ENCODE measurements around the gene LHFPL2. TPM values are rescaled to one million over a fixed set of nuclear protein-coding genes. Genes with fewer than 3 reads are reported as not detected.

Gene LHFPL2
- total and polyA plus RNA-seq, 2 experiments from 2014 or later = 96.6 to 126 TPM

DNA sequence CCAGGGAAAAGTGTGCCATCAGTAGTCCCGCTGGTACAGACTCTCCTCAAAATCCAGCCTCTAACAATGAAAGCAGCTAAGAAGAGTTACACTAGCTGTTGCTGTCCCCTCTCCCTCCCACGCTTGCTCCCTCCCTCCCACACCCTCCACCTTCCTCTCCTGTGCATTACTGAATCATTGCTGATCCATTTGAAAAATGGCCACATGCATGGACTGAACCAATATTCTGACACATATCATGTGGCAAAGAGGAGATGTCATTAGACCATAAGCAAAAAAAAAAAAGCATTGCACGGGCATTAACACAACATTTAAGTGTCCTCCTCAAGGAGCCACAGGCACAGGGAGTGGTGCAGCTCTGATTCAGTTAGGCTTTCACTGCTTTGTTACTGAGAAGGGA is 37.9 kb downstream of the LHFPL2 start:
- Histone ChIP-seq H3K36me3 (peaks cover 32% of the 10 kb centered on the region), H3K27me3 (no peaks in the 10 kb centered on the region), H3K27ac (peak overlapping the region; percentile 81)

DNA sequence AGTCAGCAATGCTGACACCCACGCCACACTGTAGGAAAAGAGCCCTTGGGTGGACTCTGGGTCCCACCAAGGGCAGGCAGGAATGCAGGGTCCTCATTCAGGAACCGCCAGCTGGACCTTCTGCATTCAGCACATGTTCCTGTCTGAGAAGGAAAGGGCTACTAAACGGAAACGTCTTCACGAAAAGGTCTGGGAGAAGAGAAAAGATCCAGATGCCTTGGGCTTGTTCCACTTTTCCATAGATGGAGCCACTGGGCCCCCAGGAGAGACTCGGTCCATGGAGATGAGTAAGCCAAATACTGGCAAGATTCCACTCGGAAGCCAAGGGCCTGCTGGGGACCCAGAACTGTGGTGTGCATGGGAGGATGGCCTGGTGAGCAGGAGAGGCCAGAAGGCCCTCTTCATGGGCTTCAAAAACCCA is 38.4 kb downstream of the LHFPL2 start:
- no peaks in the 10 kb centered on the region for H3K27me3 ChIP-seq
- H3K4me1 ChIP-seq (ENCODE audit: low read depth) = peaks cover 57% of the 10 kb centered on the region
- no peaks in the 10 kb centered on the region for H3K9me3 ChIP-seq (ENCODE audit: low read depth)
- H3K4me3 ChIP-seq = no peak overlapping the region
- peak overlapping the region; percentile 81 for H3K27ac ChIP-seq
- H3K36me3 ChIP-seq = peaks cover 32% of the 10 kb centered on the region
- peak in 1 of 2 donors; percentile 90 for DNase-seq (ENCODE audit: low read depth in 1 of 2, low spot score in 1 of 2)
- TF ChIP-seq, protein P1, sequence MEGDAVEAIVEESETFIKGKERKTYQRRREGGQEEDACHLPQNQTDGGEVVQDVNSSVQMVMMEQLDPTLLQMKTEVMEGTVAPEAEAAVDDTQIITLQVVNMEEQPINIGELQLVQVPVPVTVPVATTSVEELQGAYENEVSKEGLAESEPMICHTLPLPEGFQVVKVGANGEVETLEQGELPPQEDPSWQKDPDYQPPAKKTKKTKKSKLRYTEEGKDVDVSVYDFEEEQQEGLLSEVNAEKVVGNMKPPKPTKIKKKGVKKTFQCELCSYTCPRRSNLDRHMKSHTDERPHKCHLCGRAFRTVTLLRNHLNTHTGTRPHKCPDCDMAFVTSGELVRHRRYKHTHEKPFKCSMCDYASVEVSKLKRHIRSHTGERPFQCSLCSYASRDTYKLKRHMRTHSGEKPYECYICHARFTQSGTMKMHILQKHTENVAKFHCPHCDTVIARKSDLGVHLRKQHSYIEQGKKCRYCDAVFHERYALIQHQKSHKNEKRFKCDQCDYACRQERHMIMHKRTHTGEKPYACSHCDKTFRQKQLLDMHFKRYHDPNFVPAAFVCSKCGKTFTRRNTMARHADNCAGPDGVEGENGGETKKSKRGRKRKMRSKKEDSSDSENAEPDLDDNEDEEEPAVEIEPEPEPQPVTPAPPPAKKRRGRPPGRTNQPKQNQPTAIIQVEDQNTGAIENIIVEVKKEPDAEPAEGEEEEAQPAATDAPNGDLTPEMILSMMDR (IDR thresholded peaks at IDR 0.05; ENCODE audit: low read depth, low read length) = peak; percentile 26

More for the DNA sequence above, 37.9 kb downstream of the LHFPL2 start:
- Histone ChIP-seq H3K4me3 (no peak overlapping the region), H3K9me3 (ENCODE audit: low read depth) (no peaks in the 10 kb centered on the region), H3K4me1 (ENCODE audit: low read depth) (peaks cover 58% of the 10 kb centered on the region)
- TF ChIP-seq, protein P1 (IDR thresholded peaks at IDR 0.05; ENCODE audit: low read depth, low read length) = no peak
- DNase-seq (ENCODE audit: low read depth in 1 of 2, low spot score in 1 of 2) = no peak

DNA sequence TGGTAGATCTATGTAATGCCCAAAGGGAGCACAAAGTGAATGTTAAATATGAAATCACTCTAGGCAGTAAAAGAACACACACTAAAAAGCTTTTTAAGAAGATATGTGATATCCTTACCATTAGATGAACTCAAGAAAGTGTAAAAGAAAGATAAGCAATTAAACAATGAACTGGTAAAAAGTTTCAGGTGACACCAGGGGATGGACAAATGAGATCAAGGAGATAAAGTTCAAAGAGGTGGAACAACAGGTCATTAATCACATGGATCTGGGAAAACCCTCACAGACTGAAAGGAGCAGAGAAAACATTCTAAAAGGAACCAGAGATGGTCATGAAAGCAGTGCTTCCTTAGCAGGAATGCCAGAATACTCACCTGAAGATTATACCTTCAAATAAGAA is 40.7 kb downstream of the LHFPL2 start:
- H3K36me3 ChIP-seq = peaks cover 24% of the 10 kb centered on the region
- TF ChIP-seq, protein P1 (IDR thresholded peaks at IDR 0.05; ENCODE audit: low read depth, low read length) = no peak
- DNase-seq (ENCODE audit: low read depth in 1 of 2, low spot score in 1 of 2) = no peak
- H3K4me1 ChIP-seq (ENCODE audit: low read depth) = peaks cover 33% of the 10 kb centered on the region
- H3K4me3 ChIP-seq = no peak overlapping the region
- H3K27me3 ChIP-seq = no peaks in the 10 kb centered on the region
- H3K27ac ChIP-seq = peak overlapping the region; percentile 44
- no peaks in the 10 kb centered on the region for H3K9me3 ChIP-seq (ENCODE audit: low read depth)

DNA sequence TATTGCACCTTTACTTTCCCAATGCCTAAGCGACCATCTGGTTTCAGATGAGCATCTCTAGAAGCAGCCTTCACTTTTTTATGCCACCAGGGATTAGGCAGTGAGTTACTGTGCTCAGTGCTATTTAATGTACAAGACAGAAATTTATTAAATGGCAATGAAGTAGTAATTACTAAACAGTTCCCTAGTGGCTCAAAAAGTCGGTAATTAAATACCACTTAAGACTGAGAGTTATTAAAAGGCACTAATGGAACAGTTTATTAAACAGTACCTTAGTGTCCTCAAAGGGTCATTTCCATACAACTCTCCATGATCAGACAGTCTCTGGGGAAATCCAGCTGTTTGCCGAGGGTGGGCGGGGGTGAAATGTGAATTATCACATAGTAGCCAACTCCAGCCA is 42.3 kb downstream of the LHFPL2 start:
- TF ChIP-seq, protein P1 (IDR thresholded peaks at IDR 0.05; ENCODE audit: low read depth, low read length) = no peak
- H3K4me1 ChIP-seq (ENCODE audit: low read depth) = peaks cover 25% of the 10 kb centered on the region
- no peaks in the 10 kb centered on the region for H3K9me3 ChIP-seq (ENCODE audit: low read depth)
- peaks cover 21% of the 10 kb centered on the region for H3K36me3 ChIP-seq
- DNase-seq (ENCODE audit: low read depth in 1 of 2, low spot score in 1 of 2) = no peak
- no peaks in the 10 kb centered on the region for H3K27me3 ChIP-seq
- peak overlapping the region; percentile 75 for H3K27ac ChIP-seq
- no peak overlapping the region for H3K4me3 ChIP-seq

DNA sequence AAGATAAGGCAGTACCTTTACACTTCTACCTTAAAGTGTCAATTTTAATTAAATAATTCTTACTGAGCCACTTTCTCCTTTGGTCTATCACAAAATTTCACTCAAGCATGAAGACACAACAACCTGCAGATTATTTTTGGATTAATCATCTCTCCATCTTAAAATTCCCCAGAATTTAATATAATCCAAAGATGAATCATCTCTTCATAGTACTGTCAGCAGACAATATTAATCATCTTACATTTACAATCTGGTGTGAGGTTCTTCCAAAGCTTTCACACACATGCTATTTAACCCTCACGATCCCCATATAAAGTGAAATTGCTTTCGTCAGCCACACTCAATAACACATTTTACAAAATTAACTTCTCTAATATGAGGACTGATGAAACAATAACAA is 43.0 kb downstream of the LHFPL2 start:
- Histone ChIP-seq H3K27me3 (no peaks in the 10 kb centered on the region), H3K27ac (peak overlapping the region; percentile 75), H3K36me3 (peaks cover 18% of the 10 kb centered on the region), H3K4me1 (ENCODE audit: low read depth) (peaks cover 25% of the 10 kb centered on the region), H3K9me3 (ENCODE audit: low read depth) (no peaks in the 10 kb centered on the region), H3K4me3 (no peak overlapping the region)
- TF ChIP-seq, protein P1 (IDR thresholded peaks at IDR 0.05; ENCODE audit: low read depth, low read length) = no peak
- no peak for DNase-seq (ENCODE audit: low read depth in 1 of 2, low spot score in 1 of 2)
